Small intestine (tissue), 7 donors: ENCODE results near the gene COLGALT1. TPM values are rescaled to one million over a fixed set of nuclear protein-coding genes. Genes with fewer than 3 reads are reported as not detected.
A peak's percentile ranks its signal among the peaks of the same experiment; 100 is the strongest.
"Not testable (repeated sequence)": the region's sequence is repeated elsewhere in the genome, so short reads cannot be mapped to it uniquely, and the experiment has no call there.

Experiments used
- DNase-seq, 2 donors: peaks; one replicate each; pipeline versions ENCODE4 v3.0.0 to v3.0.0-alpha.2; 2013
- FAIRE-seq: peaks from 2 replicates; lab custom pipeline; 2012; peaks lifted over from hg19 to GRCh38; lab: Jason Lieb, UNC
- H3K27ac ChIP-seq, 3 donors: one replicate each; pipeline ENCODE4 v1.5.1; 2013; ENCODE audit warnings: low read length in 2 of 3, mild to moderate bottlenecking in 2 of 3, control low read depth in 1 of 3, inconsistent platforms in 1 of 3, low read depth in 1 of 3, moderate library complexity in 1 of 3
- H3K27me3 ChIP-seq, 3 donors: one replicate each; pipeline ENCODE4 v1.6.1; 2013; ENCODE audit warnings: low read length in 3 of 3, inconsistent platforms in 1 of 3; ENCODE audit not compliant: control insufficient read depth in 3 of 3, insufficient read depth in 3 of 3
- H3K36me3 ChIP-seq, 3 donors: one replicate each; pipeline ENCODE4 v1.6.1; 2013; ENCODE audit warnings: low read length in 3 of 3, inconsistent platforms in 1 of 3, low read depth in 1 of 3, mild to moderate bottlenecking in 1 of 3, moderate library complexity in 1 of 3; ENCODE audit not compliant: control insufficient read depth in 3 of 3, insufficient read depth in 2 of 3
- H3K4me1 ChIP-seq, 3 donors: one replicate each; pipeline ENCODE4 v1.6.1; 2013; ENCODE audit warnings: low read length in 2 of 3, inconsistent platforms in 1 of 3, low read depth in 1 of 3, mild to moderate bottlenecking in 1 of 3, moderate library complexity in 1 of 3; ENCODE audit not compliant: control insufficient read depth in 3 of 3, insufficient read depth in 2 of 3
- H3K4me3 ChIP-seq, 3 donors: one replicate each; pipeline ENCODE4 v1.5.1; 2013; ENCODE audit warnings: low read length in 3 of 3, control low read depth in 1 of 3, inconsistent platforms in 1 of 3, low read depth in 1 of 3, mild to moderate bottlenecking in 1 of 3, moderate library complexity in 1 of 3
- H3K9me3 ChIP-seq, 2 donors: one replicate each; pipeline ENCODE4 v1.6.1; 2013; ENCODE audit warnings: low read depth in 1 of 2, low read length in 1 of 2; ENCODE audit not compliant: control insufficient read depth in 2 of 2, insufficient read depth in 1 of 2
- WGBS, 3 donors: extraction: QIAGEN DNeasy Blood & Tissue Kit; methylation state at CpG; one replicate each; pipeline ENCODE4 v1.1.7; 2013; 5-methylcytosine and 5-hydroxymethylcytosine counted together
- polyA plus RNA-seq, 4 donors: library from polyadenylated mRNA; stranded (reverse) in 3 of 4; unstranded in 1 of 4; fragments of 200-250 nt in 3 of 4; fragments of 120-200 nt in 1 of 4; gene quantifications; one replicate each; pipeline versions ENCODE4 v1.2.1 to v1.2.3, GENCODE V29; 2013
- donor health status: healthy with polysubstance abuse.
- donor health status: control.
- donor health status: control.
- donor health status: Bipolar disorder and iron deficiency.
- donor health status: healthy.

The COLGALT1 gene
- polyA plus RNA-seq, 4 donors, result 21.0 to 49.1 (median 31.6) TPM

- FAIRE-seq, result no peak
- Histone ChIP-seq H3K27ac (no peak overlapping the region), H3K4me1 (peaks cover 0 to 8% (median 7%) of the 10 kb centered on the region in 3 donors), H3K27me3 (no peaks in the 10 kb centered on the region), H3K9me3 (no peaks in the 10 kb centered on the region), H3K4me3 (no peak overlapping the region), H3K36me3 (peaks cover 0 to 39% (median 4%) of the 10 kb centered on the region in 3 donors)
- 84 to 89% (median 85%) methylated on average over 7 of the region's 7 CpGs for WGBS, 3 donors
- DNase-seq, result no peak
Measured at GRCh38 chr19:17556995-17557394, 1.5 kb downstream of the COLGALT1 start.

GRCh38 chr19:17557466-17557865, 2.0 kb downstream of the COLGALT1 start:
- Histone ChIP-seq H3K36me3 (peaks cover 0 to 44% (median 4%) of the 10 kb centered on the region in 3 donors), H3K9me3 (no peaks in the 10 kb centered on the region), H3K4me1 (peaks cover 0 to 8% (median 7%) of the 10 kb centered on the region in 3 donors), H3K4me3 (no peak overlapping the region), H3K27ac (no peak overlapping the region), H3K27me3 (no peaks in the 10 kb centered on the region)
- FAIRE-seq, result no peak
- no peak for DNase-seq
- 85 to 91% (median 91%) methylated on average over 9 of the region's 9 CpGs for WGBS, 3 donors

- DNase-seq (no peak), FAIRE-seq (no peak)
- Histone ChIP-seq H3K36me3 (peaks cover 0 to 61% (median 6%) of the 10 kb centered on the region in 3 donors), H3K27me3 (no peaks in the 10 kb centered on the region), H3K27ac (peak overlapping the region in 1 of 3 donors; percentile 65), H3K4me1 (peaks cover 0 to 4% (median 4%) of the 10 kb centered on the region in 3 donors), H3K9me3 (no peaks in the 10 kb centered on the region), H3K4me3 (no peak overlapping the region)
- 83 to 87% (median 87%) methylated on average over 14 of the region's 14 CpGs for WGBS, 3 donors
Measured at GRCh38 chr19:17560205-17560595, 4.8 kb downstream of the COLGALT1 start.

- Histone ChIP-seq H3K9me3 (no peaks in the 10 kb centered on the region), H3K36me3 (peaks cover 2 to 78% (median 6%) of the 10 kb centered on the region in 3 donors), H3K27ac (no peak overlapping the region), H3K4me3 (no peak overlapping the region), H3K27me3 (no peaks in the 10 kb centered on the region), H3K4me1 (peaks cover 0 to 3% (median 0%) of the 10 kb centered on the region in 3 donors)
- WGBS, 3 donors, result 95 to 98% (median 95%) methylated on average over 4 of the region's 4 CpGs
- DNase-seq (no peak), FAIRE-seq (no peak)
Measured at GRCh38 chr19:17562097-17562496, 6.6 kb downstream of the COLGALT1 start.

GRCh38 chr19:17562561-17562960, 7.1 kb downstream of the COLGALT1 start:
- no peak overlapping the region for H3K4me3 ChIP-seq
- no peak for FAIRE-seq
- no peaks in the 10 kb centered on the region for H3K9me3 ChIP-seq
- peaks cover 0 to 3% (median 0%) of the 10 kb centered on the region in 3 donors for H3K4me1 ChIP-seq
- H3K27me3 ChIP-seq, result no peaks in the 10 kb centered on the region
- no peak for DNase-seq
- peaks cover 5 to 79% (median 8%) of the 10 kb centered on the region in 3 donors for H3K36me3 ChIP-seq
- 79 to 87% (median 82%) methylated on average over 11 of the region's 11 CpGs for WGBS, 3 donors
- no peak overlapping the region for H3K27ac ChIP-seq

GRCh38 chr19:17564781-17565180, 9.3 kb downstream of the COLGALT1 start:
- DNase-seq (no peak), FAIRE-seq (no peak)
- Histone ChIP-seq H3K9me3 (no peaks in the 10 kb centered on the region), H3K27me3 (no peaks in the 10 kb centered on the region), H3K27ac (no peak overlapping the region), H3K4me3 (no peak overlapping the region), H3K36me3 (peaks cover 5 to 82% (median 11%) of the 10 kb centered on the region in 3 donors), H3K4me1 (no peaks in the 10 kb centered on the region)
- WGBS, 3 donors, result 66 to 75% (median 71%) methylated on average over 6 of the region's 6 CpGs

GRCh38 chr19:17565611-17566010, 10.2 kb downstream of the COLGALT1 start:
- Histone ChIP-seq H3K4me3 (no peak overlapping the region), H3K4me1 (no peaks in the 10 kb centered on the region), H3K9me3 (no peaks in the 10 kb centered on the region), H3K27ac (no peak overlapping the region), H3K27me3 (no peaks in the 10 kb centered on the region), H3K36me3 (peaks cover 6 to 82% (median 9%) of the 10 kb centered on the region in 3 donors)
- no peak for FAIRE-seq
- WGBS, 3 donors, result 77 to 85% (median 82%) methylated on average over 3 of the region's 3 CpGs
- no peak for DNase-seq

- Histone ChIP-seq H3K36me3 (peaks cover 9 to 85% (median 12%) of the 10 kb centered on the region in 3 donors), H3K27me3 (no peaks in the 10 kb centered on the region), H3K9me3 (no peaks in the 10 kb centered on the region), H3K27ac (no peak overlapping the region), H3K4me1 (no peaks in the 10 kb centered on the region), H3K4me3 (no peak overlapping the region)
- FAIRE-seq (no peak), DNase-seq (no peak)
- 80 to 94% (median 89%) methylated on average over 1 of the region's 1 CpG for WGBS, 3 donors
Measured at GRCh38 chr19:17567940-17568339, 12.5 kb downstream of the COLGALT1 start.

GRCh38 chr19:17570291-17570690, 14.8 kb downstream of the COLGALT1 start:
- H3K4me3 ChIP-seq, H3K9me3 ChIP-seq, DNase-seq, FAIRE-seq, H3K4me1 ChIP-seq, H3K27ac ChIP-seq, H3K27me3 ChIP-seq: not testable (repeated sequence)
- WGBS, 3 donors, result 92 to 94% (median 93%) methylated on average over 5 of the region's 5 CpGs
- H3K36me3 ChIP-seq, result peaks cover 7 to 89% (median 16%) of the 10 kb centered on the region in 3 donors
